Heart right ventricle (tissue), 16 donors: Measurements from ENCODE around the gene MFSD2B. TPM values are rescaled to one million over a fixed set of nuclear protein-coding genes. Genes with fewer than 3 reads are reported as not detected.

Experiments used
- ATAC-seq, 8 donors: fragments of 200-7000 bp; cut with Tn5 transposase; one replicate each; pipeline ENCODE4 v1.9.1; 2020; ENCODE audit warnings: mild to moderate bottlenecking in 8 of 8, moderate library complexity in 8 of 8, moderate number of reproducible peaks in 1 of 8
- DNase-seq, 2 donors: peaks; one replicate each; pipeline ENCODE4 v3.0.0-alpha.2; 2020
- H3K27ac ChIP-seq, 10 donors: fragments of 200-600 bp; sonication (generic) in 2 of 10; one replicate each; pipeline versions ENCODE4 v1.5.0 to v1.8.0; 2020 to 2022; ENCODE audit warnings: mild to moderate bottlenecking in 3 of 10
- H3K27me3 ChIP-seq, 7 donors: fragments of 200-600 bp; one replicate each; pipeline ENCODE4 v1.8.0; 2021 to 2022; ENCODE audit warnings: mild to moderate bottlenecking in 2 of 7
- H3K36me3 ChIP-seq, 9 donors: fragments of 200-600 bp; sonication (generic) in 1 of 9; one replicate each; pipeline versions ENCODE4 v1.5.0 to v1.8.0; 2020 to 2022; ENCODE audit warnings: mild to moderate bottlenecking in 2 of 9
- H3K4me1 ChIP-seq, 9 donors: fragments of 200-600 bp; sonication (generic) in 1 of 9; one replicate each; pipeline versions ENCODE4 v1.5.0 to v1.8.0; 2020 to 2022; ENCODE audit warnings: mild to moderate bottlenecking in 4 of 9
- H3K4me3 ChIP-seq, 10 donors: fragments of 200-600 bp; sonication (generic) in 2 of 10; one replicate each; pipeline versions ENCODE4 v1.5.0 to v1.8.0; 2020 to 2022; ENCODE audit warnings: mild to moderate bottlenecking in 7 of 10, moderate library complexity in 2 of 10
- H3K9me3 ChIP-seq, 11 donors: fragments of 200-600 bp in 10 of 11; sonication (generic) in 2 of 11; one replicate each; pipeline versions ENCODE4 v1.5.0 to v1.8.0; 2013 to 2022; ENCODE audit warnings: mild to moderate bottlenecking in 2 of 11, control low read depth in 1 of 11, moderate library complexity in 1 of 11
- WGBS, 2 donors: extraction: QIAGEN DNeasy Blood & Tissue Kit; methylation state at CpG; one replicate each; pipeline ENCODE4 v1.1.7; 2013; ENCODE audit warnings: inconsistent platforms in 1 of 2; 5-methylcytosine and 5-hydroxymethylcytosine counted together
- intact Hi-C, 10 donors: fragments of 100-400 bp; cut with DNase I; formaldehyde crosslinking; loops; one replicate each; pipeline versions ENCODE4 v1.11.1 to v1.14.2; 2022
- long read RNA-seq, 3 donors: library from polyadenylated mRNA; unstranded; transcript quantifications; one replicate each; pipeline ENCODE4 v2.0.0, GENCODE V29; 2020 to 2021
- polyA plus RNA-seq, 2 donors: library from polyadenylated mRNA; stranded (reverse); fragments of 200-250 nt; gene quantifications; one replicate each; pipeline ENCODE4 v1.2.3, GENCODE V29; 2013
- total RNA-seq, 10 donors: library from RNA; stranded (reverse); fragmentation: NEBNext Ultra II Directional in 3 of 10; extraction: Animal tissue kit (Norgen Biotek cat#: 25700) in 3 of 10; gene quantifications; one replicate each; pipeline versions ENCODE4 v1.2.1 to v1.2.4, GENCODE V29; 2021 to 2023
- TF ChIP-seq, protein P1 (sequence below), 9 donors: fragments of 200-600 bp; sonication (generic) in 2 of 9; IDR thresholded peaks; one replicate each; pipeline versions ENCODE4 v1.5.0 to v1.8.0; 2021 to 2022; ENCODE audit warnings: antibody characterized with exemption in 9 of 9, mild to moderate bottlenecking in 5 of 9, moderate library complexity in 1 of 9
- donor health status: Arrhythmogenic right ventricular cardiomyopathy.
- donor health status: ischemic (EF 13 %, LVEDD 7.1; RV severe dilation, severe dysfunction).
- donor health status: healthy with polysubstance abuse.
- donor health status: DM: no; HTN: yes; CAD: no.
- donor health status: DM: no; HTN: no; CAD: no.
- donor health status: ischemic (EF 25% LVEDD 6.9; RV normal size, moderate dysfunction).
- donor health status: ischemic (EF 25% LVEDD 5.7; RV mildly dilated, moderate dysfunction).
- donor health status: healthy.
- donor health status: DM: yes; HTN: yes; CAD: no.
- donor health status: Ischemic cardiomyopathy.
- donor health status: ischemic (EF 35%, LVEDD 5.7; RV mildly dilated, moderate dysfunction).
- donor health status: nonischemic (EF 11% LVEDD 7.7; RV severe dilation, severe dysfunction).
- donor health status: DM: yes; HTN: yes; CAD: no.
- donor health status: PGD.
- donor health status: ischemic (EF 29% LVEDD 5.4; RV normal size, mild dysfunction).
- donor health status: nonischemic (EF 23%, LVEDD 6.1; RV moderate dilation, normal function).

Gene MFSD2B, protein sequence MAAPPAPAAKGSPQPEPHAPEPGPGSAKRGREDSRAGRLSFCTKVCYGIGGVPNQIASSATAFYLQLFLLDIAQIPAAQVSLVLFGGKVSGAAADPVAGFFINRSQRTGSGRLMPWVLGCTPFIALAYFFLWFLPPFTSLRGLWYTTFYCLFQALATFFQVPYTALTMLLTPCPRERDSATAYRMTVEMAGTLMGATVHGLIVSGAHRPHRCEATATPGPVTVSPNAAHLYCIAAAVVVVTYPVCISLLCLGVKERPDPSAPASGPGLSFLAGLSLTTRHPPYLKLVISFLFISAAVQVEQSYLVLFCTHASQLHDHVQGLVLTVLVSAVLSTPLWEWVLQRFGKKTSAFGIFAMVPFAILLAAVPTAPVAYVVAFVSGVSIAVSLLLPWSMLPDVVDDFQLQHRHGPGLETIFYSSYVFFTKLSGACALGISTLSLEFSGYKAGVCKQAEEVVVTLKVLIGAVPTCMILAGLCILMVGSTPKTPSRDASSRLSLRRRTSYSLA
- under 1 TPM in 4 of 10 donors, not detected in 6; 0.19 to 0.66 (median 0.41) TPM for total RNA-seq
- polyA plus RNA-seq = under 1 TPM; 0.07 to 0.20 TPM
- long read RNA-seq, donor 1 = 0 reads
- long read RNA-seq, donor 2, partial matches to known transcripts = 0 of 1 reads
- long read RNA-seq, donor 2, other reads (novel, unspliced or antisense) = 1 of 1 reads
- long read RNA-seq, donor 3 = 0 reads

DNA sequence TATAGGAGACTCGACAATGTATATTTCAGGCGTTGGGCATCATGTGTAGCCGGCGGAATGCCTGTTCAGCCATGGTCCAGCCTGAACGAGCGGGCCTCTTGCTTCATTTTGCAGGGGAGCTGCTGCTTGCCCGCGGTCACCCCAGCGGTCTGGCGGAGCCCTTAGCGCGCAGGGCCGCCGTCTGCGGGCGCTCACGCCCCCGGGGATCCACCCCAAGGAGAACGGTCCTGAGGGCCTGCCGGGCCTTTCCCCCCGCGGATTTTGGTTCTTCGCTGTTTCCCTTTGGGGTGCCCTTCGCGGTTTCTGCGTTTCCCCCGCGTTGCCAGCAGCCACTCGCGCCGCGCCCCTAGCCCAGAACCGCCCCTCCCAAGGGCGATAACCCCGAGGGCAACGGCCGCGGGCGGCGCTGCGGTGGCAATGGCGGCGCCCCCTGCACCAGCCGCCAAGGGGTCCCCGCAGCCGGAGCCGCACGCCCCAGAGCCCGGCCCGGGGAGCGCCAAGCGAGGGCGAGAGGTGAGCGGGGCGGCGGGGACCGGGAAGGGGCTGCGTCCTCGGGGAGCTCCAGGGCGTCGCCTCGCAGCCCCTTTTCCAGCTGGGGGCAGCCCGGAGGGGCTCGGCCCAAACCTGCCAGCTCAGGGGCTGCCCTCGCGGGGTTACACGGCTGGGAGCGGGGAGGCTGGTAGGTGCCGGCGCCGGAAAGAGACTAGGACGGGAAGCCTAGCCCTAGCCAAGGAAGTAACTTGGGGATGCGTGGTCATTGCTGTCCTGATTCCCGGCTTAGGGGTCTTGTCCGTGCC, at the start of gene MFSD2B:
Gene MFSD2B (plus strand): TSS at position 406 of the 797 bp plus-strand sequence. CDS start 12 bp downstream, at position 418.
- intact Hi-C loops = no loop called here

DNA sequence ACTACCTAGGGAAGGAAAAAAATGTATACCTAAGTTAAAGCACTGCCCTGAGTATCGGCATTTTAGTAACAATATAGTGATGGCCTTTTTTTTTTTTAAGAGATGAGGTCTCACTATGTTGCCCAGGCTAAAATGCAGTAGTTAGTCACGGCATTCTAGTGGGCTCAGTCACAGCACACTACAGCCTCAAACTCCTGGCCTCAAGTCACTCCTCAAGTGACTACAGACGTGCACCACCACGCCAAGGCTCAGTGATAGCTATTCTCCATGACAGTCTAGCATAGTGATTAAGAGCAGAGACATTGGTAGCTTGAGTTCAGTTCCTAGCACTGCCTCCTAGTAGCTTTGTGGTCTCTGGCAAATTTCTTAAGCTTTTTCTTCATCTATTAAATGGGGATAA, 42.0 kb upstream of the MFSD2B start:
- no peak for ATAC-seq
- intact Hi-C loops = no loop called here
- DNase-seq = no peak
- Histone ChIP-seq H3K4me1 (no peaks in the 10 kb centered on the region), H3K9me3 (no peaks in the 10 kb centered on the region), H3K36me3 (peaks cover 0 to 47% (median 8%) of the 10 kb centered on the region in 9 donors), H3K27ac (no peak overlapping the region), H3K27me3 (no peaks in the 10 kb centered on the region), H3K4me3 (no peak overlapping the region)
- TF ChIP-seq, protein P1, sequence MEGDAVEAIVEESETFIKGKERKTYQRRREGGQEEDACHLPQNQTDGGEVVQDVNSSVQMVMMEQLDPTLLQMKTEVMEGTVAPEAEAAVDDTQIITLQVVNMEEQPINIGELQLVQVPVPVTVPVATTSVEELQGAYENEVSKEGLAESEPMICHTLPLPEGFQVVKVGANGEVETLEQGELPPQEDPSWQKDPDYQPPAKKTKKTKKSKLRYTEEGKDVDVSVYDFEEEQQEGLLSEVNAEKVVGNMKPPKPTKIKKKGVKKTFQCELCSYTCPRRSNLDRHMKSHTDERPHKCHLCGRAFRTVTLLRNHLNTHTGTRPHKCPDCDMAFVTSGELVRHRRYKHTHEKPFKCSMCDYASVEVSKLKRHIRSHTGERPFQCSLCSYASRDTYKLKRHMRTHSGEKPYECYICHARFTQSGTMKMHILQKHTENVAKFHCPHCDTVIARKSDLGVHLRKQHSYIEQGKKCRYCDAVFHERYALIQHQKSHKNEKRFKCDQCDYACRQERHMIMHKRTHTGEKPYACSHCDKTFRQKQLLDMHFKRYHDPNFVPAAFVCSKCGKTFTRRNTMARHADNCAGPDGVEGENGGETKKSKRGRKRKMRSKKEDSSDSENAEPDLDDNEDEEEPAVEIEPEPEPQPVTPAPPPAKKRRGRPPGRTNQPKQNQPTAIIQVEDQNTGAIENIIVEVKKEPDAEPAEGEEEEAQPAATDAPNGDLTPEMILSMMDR (IDR thresholded peaks at IDR 0.05) = no peak
- 96 to 98% methylated on average over 4 of the region's 4 CpGs for WGBS, 2 donors

More for the DNA sequence above, at the start of gene MFSD2B:
- WGBS, 2 donors = 3% methylated on average over 75 of the region's 75 CpGs
- peaks cover 0 to 17% (median 12%) of the 10 kb centered on the region in 9 donors for H3K4me1 ChIP-seq
- H3K27me3 ChIP-seq = peaks cover 13 to 45% (median 27%) of the 10 kb centered on the region in 7 donors
- DNase-seq (no peak), ATAC-seq (peak in 7 of 8 donors; percentile 16 to 52 (median 34))
- H3K36me3 ChIP-seq = peaks cover 0 to 3% (median 0%) of the 10 kb centered on the region in 9 donors
- H3K4me3 ChIP-seq = peak within 1 kb of the TSS; percentile 8 to 59 (median 46)
- H3K9me3 ChIP-seq = no peaks in the 10 kb centered on the region
- TF ChIP-seq, protein P1 (IDR thresholded peaks at IDR 0.05) = no peak
- no peak within 1 kb of the TSS for H3K27ac ChIP-seq

DNA sequence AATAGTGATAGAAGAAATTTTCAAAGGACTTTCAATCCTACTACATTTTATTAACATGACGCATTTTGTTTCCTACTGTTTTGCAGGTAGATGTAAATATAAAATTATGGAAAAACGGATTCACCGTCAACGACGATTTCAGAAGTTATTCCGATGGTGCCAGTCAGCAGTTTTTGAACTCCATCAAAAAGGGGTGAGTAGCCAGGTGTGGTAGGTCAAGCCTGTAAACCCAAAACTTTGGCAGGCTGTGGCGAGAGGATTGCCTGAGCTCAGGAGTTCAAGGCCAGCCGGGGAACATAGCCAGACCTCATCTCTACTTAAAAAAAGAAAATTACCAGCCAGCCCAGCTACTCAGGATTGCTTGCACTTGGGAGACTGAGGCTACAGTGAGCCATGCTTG, 33.0 kb upstream of the MFSD2B start:
- intact Hi-C loops = no loop called here
- no peak for DNase-seq
- ATAC-seq = no peak
- Histone ChIP-seq H3K4me1 (no peaks in the 10 kb centered on the region), H3K9me3 (no peaks in the 10 kb centered on the region), H3K27me3 (no peaks in the 10 kb centered on the region), H3K36me3 (peaks cover 0 to 93% (median 19%) of the 10 kb centered on the region in 9 donors), H3K27ac (no peak overlapping the region), H3K4me3 (no peak overlapping the region)
- 99% methylated on average over 8 of the region's 8 CpGs for WGBS, 2 donors
- TF ChIP-seq, protein P1 (IDR thresholded peaks at IDR 0.05) = no peak

DNA sequence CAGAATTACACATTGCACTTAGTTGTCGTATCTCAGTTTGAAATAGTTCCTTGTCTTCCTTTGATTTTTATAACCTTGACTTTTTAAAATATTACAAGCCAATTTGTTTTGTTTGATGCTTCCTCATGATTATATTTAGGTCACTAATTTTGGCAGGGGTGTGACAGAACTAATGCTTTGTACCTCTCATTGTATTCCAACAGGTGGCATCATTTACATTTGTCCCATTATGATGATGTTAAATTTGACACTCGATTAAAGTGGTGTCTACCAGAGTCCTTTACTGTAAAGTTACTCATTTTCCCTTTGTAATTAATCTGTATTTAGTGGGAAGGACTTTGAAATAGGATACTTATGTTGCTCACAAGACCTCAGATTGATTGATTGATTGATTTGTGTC, 21.5 kb upstream of the MFSD2B start:
- Histone ChIP-seq H3K9me3 (no peaks in the 10 kb centered on the region), H3K27me3 (no peaks in the 10 kb centered on the region), H3K27ac (no peak overlapping the region), H3K4me1 (no peaks in the 10 kb centered on the region), H3K4me3 (no peak overlapping the region), H3K36me3 (peaks cover 0 to 80% (median 22%) of the 10 kb centered on the region in 9 donors)
- intact Hi-C loops = loop anchor here in 1 of 10 donors (5.0 kb wide), 1 partner anchor 394 kb away; no protein-coding TSS in a partner anchor
- 54 to 59% methylated on average over 2 of the region's 2 CpGs for WGBS, 2 donors
- TF ChIP-seq, protein P1 (IDR thresholded peaks at IDR 0.05) = peak in 7 of 9 donors; percentile 16 to 49 (median 33)
- ATAC-seq (no peak), DNase-seq (no peak)
